ENCODE data around the gene YBX2.

YBX2 gene

GRCh38 chr17:7241783-7242716 is 52.4 kb downstream of the YBX2 start, which contains the start of gene GABARAP (continued):
- TF ChIP-seq MZF1 (tag by site-specific recombination; IDR thresholded peaks at IDR 0.05; ENCODE audit: borderline replicate concordance) (no peak), KLF1 (tag by site-specific recombination; IDR thresholded peaks at IDR 0.05) (0 out of 2 replicates have a peak, but pooled peaks have one; percentile 8), YY1 (tag by site-specific recombination; IDR thresholded peaks at IDR 0.05) (no peak), GLIS2 (tag by site-specific recombination; IDR thresholded peaks at IDR 0.05) (peak; percentile 98), ZFP37 (tag by site-specific recombination; IDR thresholded peaks at IDR 0.05) (peak; percentile 84), SCRT2 (tag by site-specific recombination; IDR thresholded peaks at IDR 0.05) (0 out of 2 replicates have a peak, but pooled peaks have one; percentile 13), ZBTB7A (tag by site-specific recombination; IDR thresholded peaks at IDR 0.05; ENCODE audit: low read depth) (peak; percentile 82; the same call in 1 of the 2 replicates), ZNF391 (tag by site-specific recombination; IDR thresholded peaks at IDR 0.05; ENCODE audit: borderline replicate concordance, low read depth) (peak; percentile 74; the same call in 1 of the 2 replicates), PATZ1 (tag by site-specific recombination; IDR thresholded peaks at IDR 0.05) (peak; percentile 98), REST (tag by site-specific recombination; IDR thresholded peaks at IDR 0.05) (peak; percentile 81), ZNF549 (tag by site-specific recombination; IDR thresholded peaks at IDR 0.05) (no peak), ZNF10 (tag by site-specific recombination; IDR thresholded peaks at IDR 0.05) (no peak), SETDB1 (IDR thresholded peaks at IDR 0.05; ENCODE audit: insufficient read length, low read length) (no peak)
- TF ChIP-seq, protein P1, sequence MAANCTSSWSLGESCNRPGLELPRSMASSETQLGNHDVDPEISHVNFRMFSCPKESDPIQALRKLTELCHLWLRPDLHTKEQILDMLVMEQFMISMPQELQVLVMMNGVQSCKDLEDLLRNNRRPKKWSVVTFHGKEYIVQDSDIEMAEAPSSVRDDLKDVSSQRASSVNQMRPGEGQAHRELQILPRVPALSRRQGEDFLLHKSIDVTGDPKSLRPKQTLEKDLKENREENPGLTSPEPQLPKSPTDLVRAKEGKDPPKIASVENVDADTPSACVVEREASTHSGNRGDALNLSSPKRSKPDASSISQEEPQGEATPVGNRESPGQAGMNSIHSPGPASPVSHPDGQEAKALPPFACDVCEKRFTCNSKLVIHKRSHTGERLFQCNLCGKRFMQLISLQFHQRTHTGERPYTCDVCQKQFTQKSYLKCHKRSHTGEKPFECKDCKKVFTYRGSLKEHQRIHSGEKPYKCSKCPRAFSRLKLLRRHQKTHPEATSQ (tag by site-specific recombination; IDR thresholded peaks at IDR 0.05), result 0 out of 2 replicates have a peak, but pooled peaks have one; percentile 34

DNA sequence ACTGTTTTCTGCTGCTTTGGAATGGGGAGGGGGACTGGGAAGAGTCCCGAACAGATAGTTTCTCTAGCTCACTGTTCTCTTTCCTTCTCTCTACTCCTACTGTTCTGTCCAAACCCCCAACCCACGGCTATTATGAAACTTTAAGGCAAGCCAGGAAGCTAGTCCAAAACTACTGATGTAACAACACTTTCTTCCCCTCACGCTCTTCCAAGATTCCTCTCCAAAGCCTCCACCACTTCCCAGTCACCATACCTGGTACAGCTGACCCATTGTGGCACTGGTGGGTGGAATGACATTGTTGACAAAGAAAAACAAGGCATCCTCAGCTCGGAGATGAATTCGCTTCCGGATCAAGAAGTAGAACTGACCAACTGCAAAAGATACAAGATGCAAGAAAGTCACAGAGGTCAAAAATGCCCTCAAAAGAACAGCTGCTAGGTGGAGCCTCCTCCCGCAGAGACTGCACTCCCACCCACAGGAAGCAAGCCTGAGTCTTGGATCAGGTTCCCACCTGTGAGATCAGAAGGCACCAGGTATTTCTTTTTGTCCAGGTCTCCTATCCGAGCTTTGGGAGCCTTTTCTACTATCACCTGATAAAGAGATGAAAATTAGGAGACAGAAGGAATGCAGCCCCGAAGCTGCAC is 53.2 kb downstream of the YBX2 start:
- POLR2A ChIA-PET, result interaction anchor here (0.6 to 14.2 kb wide), 10 partner anchors 10 to 896 kb away, joined by 3 to 284 read pairs (median 7); partner anchors contain the start of genes ACADVL, CTDNEP1, DLG4 and ELP5
- CTCF ChIA-PET, result interaction anchor here (1.0 to 5.2 kb wide), 6 partner anchors 21 to 196 kb away, joined by 3 to 33 read pairs (median 6); partner anchors contain the start of genes ACADVL and DLG4
- peak overlapping the region; percentile 91 for H3K27ac ChIP-seq (ENCODE audit: extremely low read depth, low read depth, low read length)
- TF ChIP-seq ZNF132 (tag by site-specific recombination; IDR thresholded peaks at IDR 0.05; ENCODE audit: borderline replicate concordance) (no peak), ZFHX2 (tag by site-specific recombination; conservative IDR thresholded peaks at IDR 0.05) (0 out of 2 replicates have a peak, but pooled peaks have one; percentile 6), KLF10 (tag by site-specific recombination; IDR thresholded peaks at IDR 0.05) (no peak), PRDM10 (tag by site-specific recombination; IDR thresholded peaks at IDR 0.05) (peak; percentile 45; the same call in 1 of the 2 replicates), TCF7L2 (IDR thresholded peaks at IDR 0.05; ENCODE audit: borderline replicate concordance, low read depth, low read length) (no peak), ZNF600 (tag by site-specific recombination; IDR thresholded peaks at IDR 0.05) (0 out of 2 replicates have a peak, but pooled peaks have one; percentile 31)

More for the DNA sequence above, 53.2 kb downstream of the YBX2 start:
- peaks cover 21 to 53% of the 10 kb centered on the region in 2 experiments for H3K36me3 ChIP-seq (ENCODE audit: control insufficient read depth in 2 of 2, insufficient read depth in 1 of 2, low read length in 2 of 2)
- no peaks in the 10 kb centered on the region for H3K9me3 ChIP-seq (ENCODE audit: control insufficient read depth, insufficient read depth, low read depth, low read length)
- H3K4me3 ChIP-seq (ENCODE audit: low read depth, low read length), result peak overlapping the region; percentile 82
- H3K4me1 ChIP-seq (ENCODE audit: control insufficient read depth, insufficient read depth, low read length), result peaks cover 11% of the 10 kb centered on the region

All from HEK293 (cell line).